HPDE6-E6E7 (cell line): ENCODE measurements around the gene BICD1.
"Not testable (repeated sequence)": the region's sequence is repeated elsewhere in the genome, so short reads cannot be mapped to it uniquely, and the experiment has no call there.

Experiments used
- DNase-seq: peaks from one replicate; pipeline ENCODE4 v3.0.0; 2011; ENCODE audit warnings: missing footprints; ENCODE audit errors: extremely low spot score

BICD1 gene

DNA sequence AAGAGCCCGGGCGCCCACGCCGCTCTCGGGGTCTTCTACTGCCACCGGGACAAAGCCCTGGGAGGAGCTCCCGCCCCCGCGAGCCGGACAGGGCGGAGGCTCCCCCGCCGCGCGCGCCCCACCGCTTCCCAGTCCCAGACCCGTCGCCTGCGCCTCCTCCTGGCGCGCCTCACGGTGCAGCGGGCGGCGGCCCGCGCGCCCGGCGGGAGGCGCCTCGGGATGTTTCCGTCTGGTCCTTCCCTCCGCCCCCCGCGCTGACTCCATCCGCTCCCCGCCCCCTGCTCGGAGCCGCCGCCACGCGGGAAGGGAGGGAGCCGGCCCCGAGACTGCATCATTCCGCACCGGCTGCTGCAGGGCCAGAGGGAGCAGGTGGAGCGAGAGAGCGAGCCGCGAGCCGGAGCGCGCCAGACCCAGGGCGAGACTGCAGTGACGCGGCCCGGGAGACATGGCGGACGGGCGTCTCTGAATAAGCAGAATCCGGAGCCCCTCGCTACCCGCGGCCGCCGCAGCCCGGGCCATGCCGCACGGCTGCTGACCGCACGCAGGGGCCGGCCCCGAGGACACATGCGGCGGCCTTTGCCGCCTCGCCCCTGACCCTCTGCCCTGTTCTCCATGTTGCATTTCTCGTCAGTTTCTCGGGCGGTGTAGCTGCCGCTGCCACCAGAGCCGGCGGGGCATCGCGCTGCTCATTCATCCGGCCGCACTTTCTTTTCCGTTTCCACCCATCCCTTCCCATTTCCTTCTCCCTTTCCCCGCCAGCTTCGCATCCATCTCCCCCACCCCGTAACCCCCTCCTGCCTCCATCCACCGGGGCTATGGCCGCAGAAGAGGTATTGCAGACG is at the start of gene BICD1:
Gene BICD1, plus strand, starts transcription at position 331 of the 842 bp plus-strand sequence. Its CDS starts 485 bp downstream, at position 816.
- DNase-seq: peak; percentile 72

- no peak for DNase-seq
Observed at GRCh38 chr12:32061033-32061432, 45.6 kb upstream of the BICD1 start.

- no peak for DNase-seq
Observed at GRCh38 chr12:32062881-32063280, 43.8 kb upstream of the BICD1 start.

GRCh38 chr12:32063796-32064195 is 42.9 kb upstream of the BICD1 start:
- DNase-seq: no peak

DNA sequence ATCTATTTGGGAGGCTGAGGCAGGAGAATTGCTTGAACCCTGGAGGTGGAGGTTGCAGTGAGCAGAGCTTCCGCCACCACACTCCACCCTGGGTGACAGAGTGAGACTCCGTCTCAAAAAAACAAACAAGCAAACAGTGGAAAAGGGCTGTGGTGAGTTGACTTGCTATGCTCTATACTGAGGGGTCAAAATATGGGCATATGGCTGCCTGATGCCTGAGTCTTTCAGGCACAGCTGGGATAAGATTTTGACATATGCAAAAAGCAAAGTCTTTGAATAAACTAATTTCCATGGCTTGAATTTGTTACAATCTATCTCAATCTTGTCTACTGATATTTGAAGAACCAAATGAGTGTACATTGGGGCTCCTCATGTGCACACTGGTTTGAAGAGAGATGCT is 40.4 kb upstream of the BICD1 start:
- no peak for DNase-seq

DNA sequence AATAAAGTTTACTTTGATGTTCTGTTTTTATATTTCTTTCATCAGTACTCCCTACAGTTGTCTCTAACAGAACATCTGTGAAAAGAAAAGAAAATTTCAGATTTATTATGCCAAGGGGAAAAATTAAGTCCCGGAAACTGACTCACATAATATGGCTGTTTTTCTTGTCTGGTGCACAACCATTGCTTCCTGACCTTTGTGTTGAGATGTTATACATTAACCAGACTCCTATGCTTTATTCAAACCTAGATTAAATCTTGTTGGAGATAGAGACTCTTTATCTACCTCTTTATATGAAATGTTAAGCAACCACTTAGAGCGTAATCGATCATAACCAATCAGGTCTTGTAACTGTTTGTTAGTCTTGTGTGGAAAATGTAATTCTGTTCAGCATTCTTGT is 37.6 kb upstream of the BICD1 start:
- DNase-seq: no peak

- no peak for DNase-seq
Observed at GRCh38 chr12:32069731-32070130, 36.9 kb upstream of the BICD1 start.

DNA sequence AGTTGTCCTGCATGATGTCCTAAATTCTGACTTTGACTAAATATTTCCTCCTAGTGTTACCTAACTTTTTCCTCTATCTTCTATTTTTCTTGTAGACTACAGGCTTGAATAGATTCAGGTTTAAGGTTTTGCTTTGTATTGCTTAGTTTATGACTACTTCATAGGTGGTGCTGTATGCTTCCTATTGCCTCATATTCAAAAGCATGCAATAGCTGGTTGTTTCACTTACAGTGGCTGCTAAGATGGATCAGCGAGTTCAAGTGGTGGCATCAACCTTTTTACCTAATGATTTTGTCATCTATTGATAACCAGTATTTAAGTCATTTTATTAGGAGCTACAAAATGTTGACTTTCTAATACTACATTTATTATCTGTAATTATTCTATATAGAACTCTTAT is 36.3 kb upstream of the BICD1 start:
- no peak for DNase-seq

- DNase-seq: no peak
Observed at GRCh38 chr12:32072102-32072501, 34.5 kb upstream of the BICD1 start.

DNA sequence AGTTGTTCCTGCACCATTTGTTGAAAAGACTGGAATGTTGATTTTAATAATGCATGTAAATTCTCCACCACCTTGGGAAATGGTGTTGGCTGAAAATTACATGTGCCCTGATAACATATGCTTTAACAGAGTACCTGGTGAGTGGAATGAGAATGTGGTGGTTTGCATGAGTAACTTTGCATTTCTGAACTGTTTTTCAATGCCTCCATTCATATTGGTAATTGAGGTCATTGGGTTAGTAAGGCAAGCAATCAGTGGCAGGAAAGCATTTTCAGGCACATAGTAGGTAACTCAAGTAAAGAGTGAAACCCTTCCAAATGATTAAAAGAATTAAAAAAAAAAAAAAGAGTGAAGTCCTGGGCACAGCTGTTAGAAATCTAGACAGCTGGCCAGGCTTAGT is 32.2 kb upstream of the BICD1 start:
- DNase-seq: no peak

- no peak for DNase-seq
Observed at GRCh38 chr12:32076941-32077340, 29.7 kb upstream of the BICD1 start.

DNA sequence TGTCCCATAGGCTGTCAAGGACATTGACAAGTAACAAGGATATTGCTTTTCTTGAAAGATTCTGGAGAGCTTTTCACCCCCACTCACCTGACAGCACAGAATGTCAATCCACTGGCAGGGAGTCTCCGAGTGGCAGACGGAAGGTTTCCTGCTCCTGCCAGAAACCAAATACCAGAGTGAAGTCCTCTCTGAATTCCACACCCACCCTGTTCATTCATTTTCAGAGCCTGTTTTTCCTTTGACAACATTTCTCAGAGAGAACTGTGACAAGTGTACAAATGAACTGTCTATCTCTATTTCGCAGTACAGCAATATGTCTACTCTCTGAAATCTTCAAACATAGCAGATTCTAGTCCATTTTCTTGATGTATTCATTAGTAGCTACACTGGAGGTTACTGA is 26.2 kb upstream of the BICD1 start:
- DNase-seq: no peak

DNA sequence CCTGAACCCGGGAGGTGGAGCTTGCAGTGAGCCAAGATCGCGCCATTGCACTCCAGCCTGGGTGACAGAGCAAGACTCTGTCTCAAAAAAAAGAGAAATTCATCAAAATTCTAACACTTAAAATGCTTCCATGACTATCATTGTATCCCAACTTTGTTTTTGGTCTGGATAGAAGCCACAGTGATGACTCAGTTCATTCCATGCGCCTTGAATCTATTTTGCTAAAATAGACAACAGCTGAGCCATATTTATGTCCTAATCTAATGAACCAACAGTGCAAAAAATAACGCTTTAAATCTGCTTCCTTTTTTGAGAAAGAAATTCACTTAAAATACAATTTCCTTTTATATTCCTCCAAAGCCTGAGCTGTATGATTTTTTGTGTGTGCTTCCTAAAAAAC is 23.2 kb upstream of the BICD1 start:
- DNase-seq: no peak

- DNase-seq: no peak
Observed at GRCh38 chr12:32084017-32084688, 22.5 kb upstream of the BICD1 start.

DNA sequence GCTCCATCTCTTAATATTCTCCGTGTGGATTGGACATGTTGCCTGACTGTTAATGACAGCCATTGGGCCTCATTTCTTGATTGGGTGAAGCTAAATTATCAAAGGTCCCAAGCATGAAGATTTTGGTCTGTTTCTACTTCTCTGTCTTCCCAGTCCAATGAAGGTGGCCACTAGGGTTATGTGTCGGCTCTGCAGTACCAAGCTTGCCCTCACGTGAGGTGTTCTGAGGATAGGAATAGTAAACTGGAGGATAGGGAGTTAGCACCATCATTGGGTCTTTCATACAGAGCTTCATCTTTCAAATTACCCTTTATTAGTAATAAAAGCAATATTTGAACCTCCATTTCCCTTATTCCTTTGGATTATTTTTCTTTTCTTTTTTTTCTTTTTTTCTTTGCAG is 21.9 kb upstream of the BICD1 start:
- DNase-seq: no peak

DNA sequence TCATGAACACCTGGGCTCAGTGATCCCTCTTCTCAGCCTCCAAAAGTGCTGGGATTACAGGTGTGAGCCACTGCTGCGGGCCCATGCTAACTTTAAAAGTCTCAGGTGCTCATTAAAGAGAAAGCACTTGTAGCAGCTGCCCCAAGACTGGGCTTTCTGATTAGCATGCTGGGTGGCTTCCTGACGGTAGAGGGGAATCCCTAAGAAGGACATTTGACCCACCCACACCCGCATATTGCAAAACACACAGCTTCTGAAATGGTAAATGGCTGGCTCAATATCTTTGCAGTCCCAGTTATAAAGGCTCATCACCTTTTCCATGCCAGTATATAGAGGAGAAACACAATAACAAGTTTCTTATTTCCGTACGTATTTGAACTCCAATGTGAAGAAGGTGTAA is 19.3 kb upstream of the BICD1 start:
- DNase-seq: no peak

DNA sequence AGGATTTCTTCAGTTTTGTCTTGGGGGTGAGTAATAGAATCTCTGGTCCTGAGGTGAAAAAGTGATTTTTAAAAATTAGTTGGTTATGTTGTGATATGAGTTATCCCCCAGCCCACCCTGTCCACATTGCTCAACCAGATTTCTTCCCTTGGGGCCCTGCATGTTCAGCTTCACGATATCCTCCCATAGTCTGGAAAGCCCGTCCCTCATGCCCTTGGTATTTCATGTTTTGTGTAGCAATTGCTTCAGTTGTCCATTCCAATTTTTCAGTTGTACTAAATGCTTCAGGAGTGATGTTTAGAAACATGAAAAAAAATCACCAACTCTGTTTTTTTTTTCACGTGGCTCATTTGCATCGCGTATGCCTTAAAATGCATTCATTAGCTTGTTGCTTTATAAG is 17.5 kb upstream of the BICD1 start:
- DNase-seq: no peak

- DNase-seq: no peak
Observed at GRCh38 chr12:32089586-32089985, 17.1 kb upstream of the BICD1 start.

GRCh38 chr12:32091696-32092095 is 15.0 kb upstream of the BICD1 start:
- DNase-seq: no peak

- DNase-seq: no peak
Observed at GRCh38 chr12:32098112-32098511, 8.5 kb upstream of the BICD1 start.

DNA sequence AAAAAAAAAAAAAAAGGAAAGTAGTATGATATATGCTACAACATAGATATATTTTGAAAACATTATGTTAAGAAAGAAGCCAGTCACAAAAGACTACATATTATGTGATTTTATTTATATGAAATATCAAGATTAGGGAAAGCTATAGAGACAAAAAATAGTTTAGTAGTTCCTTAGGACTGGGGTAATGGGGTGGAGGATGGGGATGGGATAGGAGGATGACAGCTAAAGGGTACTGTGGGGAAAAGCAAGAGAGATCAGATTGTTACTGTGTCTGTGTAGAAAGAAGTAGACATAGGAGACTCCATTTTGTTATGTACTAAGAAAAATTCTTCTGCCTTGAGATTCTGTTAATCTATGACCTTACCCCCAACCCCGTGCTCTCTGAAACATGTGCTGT is 7.4 kb upstream of the BICD1 start:
- DNase-seq: not testable (repeated sequence)

- no peak for DNase-seq
Observed at GRCh38 chr12:32100361-32100760, 6.3 kb upstream of the BICD1 start.

- DNase-seq: no peak
Observed at GRCh38 chr12:32100888-32101287, 5.8 kb upstream of the BICD1 start.
